Occipital lobe (tissue), 2 donors: Measurements from ENCODE around the gene GNAI2. TPM values are rescaled to one million over a fixed set of nuclear protein-coding genes. Genes with fewer than 3 reads are reported as not detected.
"Not testable (repeated sequence)": the region's sequence is repeated elsewhere in the genome, so short reads cannot be mapped to it uniquely, and the experiment has no call there.

Source experiments
- DNase-seq: peaks from one replicate; lab custom pipeline; 2025; lab: John Stamatoyannopoulos, UW
- total RNA-seq: library from RNA; depleted of rRNA; stranded (reverse); fragments of >200 nt; gene quantifications from one replicate; pipeline ENCODE4 v1.2.3, GENCODE V29; 2014

GNAI2 gene
- total RNA-seq, 1 donor from 2014 or later, result 84.5 TPM

DNA sequence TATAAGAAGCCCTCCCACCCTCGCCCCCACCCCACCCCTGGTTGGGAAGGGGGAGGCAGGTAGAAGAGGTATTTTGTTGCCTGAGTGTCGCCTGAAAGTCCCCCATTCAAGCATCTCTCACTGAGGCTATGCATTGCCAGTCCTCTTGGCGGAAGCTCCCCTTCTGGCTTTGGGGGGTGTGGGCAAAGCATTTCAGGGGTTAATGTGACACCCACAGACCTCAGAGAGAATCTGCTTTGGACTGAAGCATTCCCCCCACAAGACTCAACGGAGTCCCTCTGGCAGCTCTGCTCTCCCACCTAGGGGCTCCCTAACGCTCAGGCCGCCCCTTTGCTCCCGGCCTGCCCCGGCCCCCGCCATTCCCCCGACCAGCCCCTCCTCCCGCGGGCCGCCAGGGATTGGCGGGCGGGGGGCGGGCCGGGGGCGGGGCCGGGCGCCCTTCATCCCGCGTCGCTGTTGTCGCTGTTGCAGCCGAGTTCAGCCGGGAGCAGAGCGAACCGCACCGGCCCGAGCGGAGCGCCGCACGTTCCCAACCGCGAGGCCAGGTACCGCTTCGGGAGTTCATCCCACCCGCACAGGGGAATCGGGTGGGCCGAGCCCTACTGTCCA is 31.1 kb upstream of the GNAI2 start, which contains the start of gene SLC38A3:
Gene SLC38A3 (plus strand): TSS at position 468 of the 609 bp plus-strand sequence. CDS start 8,929 bp downstream, outside the sequence.
- no peak for DNase-seq

DNA sequence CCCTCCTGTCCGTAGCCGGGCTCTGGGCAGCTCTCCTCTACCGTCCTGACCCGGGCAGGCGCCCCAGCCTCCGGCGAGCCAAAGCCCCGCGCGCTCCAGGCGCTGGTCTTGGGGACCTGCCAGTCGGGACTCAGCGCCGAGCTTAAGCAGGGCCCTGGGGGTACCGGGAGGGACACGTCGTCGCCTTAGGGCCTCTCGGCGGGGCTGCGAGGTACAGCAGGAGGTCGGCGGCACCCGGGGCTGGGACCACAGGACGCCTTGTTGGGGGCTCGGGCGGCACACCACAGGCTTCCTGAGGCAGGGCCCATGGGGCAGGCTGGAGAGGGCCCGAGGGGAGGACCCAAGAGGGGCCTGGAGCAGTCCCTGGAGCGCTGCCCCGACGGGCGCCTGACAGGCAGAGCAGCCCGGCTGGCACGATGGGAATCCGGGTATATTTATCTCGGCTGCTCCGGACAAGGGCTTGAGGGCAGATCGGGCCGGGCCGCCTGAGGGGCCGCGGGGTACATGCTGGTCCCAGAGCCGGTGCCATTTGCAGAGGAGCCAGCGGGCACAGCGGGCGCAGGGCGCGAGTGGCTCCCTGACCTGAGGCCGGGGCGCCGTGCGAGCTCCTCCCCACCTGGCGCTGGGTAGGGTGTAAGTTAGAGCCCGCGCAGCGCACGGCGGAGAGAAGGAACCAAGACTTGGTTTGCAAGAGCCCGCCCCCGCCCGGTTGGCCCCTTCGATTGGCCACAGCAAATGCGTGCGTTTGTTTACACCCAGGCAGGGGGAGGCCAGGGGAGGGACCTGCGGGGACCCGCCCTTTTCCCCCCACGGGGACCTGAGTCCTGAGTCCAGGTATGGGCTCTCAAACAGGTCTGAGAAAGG is 30.4 kb upstream of the GNAI2 start:
- peak; percentile 24 for DNase-seq

DNA sequence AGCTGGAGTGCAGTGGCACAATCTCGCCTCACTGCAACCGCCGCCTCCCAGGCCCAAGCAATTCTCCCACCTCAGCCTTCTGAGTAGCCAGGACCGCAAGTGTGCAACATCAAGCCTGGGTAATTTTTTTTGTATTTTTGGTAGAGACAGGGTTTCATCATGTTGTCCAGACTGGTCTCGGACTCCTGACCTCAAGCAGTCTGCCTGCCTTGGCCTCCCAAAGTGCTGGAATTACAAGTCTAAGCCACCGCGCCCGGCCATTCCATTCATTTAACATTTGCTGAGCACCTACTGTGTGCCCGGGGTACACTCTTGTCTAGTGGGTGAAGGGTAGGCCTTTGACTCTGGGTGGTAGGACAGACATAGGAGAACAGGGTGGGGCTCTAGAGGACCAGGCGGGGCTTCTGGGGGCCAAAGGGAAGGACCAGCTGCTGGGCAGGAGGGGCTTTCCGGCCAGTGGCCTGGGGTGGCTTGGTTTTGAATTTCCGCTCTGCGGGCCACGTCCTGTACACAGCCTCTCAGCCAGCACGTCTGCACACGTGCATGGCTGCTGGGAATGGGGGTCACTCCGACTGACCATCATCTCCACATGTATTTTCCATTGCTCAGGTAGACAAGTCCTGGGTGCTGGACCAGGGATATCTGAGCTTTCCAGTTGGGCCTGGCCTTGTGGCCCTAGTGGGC is 28.5 kb upstream of the GNAI2 start:
- DNase-seq, result no peak

DNA sequence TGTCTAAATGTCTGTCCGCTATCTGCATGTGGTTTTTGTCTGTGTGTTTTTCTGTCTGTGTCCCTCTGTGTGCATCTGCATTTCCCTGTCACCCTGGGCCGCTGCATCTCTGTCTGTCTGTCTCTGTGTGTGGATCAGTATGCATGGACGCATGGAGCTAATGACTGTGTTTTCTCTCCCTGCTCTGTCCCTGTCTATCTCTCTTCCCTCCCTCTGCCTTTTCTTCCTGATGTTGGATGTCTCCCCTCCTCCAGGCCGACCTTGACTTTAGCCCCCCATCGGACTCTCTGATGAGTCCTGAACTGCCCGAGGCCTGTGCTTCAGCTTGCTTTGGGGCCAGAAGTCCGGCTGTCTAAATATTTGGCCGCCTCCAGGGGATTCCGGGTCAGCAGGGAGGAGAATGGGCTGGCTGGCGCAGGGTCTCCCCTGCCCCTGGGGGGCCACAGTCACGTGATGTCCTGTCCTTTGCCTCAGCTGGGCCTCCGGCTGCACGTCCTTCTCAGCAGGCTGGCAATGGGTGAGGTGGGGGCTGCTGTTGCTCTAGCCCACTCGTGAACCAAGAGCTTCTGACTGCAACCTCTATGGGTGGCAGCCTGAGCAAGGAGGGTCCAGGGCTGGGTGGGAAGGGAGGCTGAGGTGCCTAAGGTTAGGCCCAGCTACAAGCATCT is 27.2 kb upstream of the GNAI2 start:
- DNase-seq, result no peak

DNA sequence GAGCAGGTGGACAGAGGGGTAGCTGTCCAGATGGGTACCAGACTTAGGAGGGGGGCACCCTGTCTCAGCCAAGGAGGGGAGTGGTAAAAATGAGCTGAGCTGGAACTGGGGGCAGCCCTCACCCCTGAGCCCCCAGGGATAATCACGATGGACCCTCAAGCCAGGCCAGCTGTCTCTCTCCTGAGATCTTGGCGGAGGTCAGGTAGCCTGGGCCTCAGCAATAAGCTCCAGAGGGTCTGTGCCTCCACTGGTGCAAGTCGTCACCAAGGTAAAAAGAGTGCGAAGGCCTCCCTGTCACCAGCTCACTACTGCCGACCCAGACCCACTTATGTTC is 25.9 kb upstream of the GNAI2 start:
- DNase-seq, result no peak

DNA sequence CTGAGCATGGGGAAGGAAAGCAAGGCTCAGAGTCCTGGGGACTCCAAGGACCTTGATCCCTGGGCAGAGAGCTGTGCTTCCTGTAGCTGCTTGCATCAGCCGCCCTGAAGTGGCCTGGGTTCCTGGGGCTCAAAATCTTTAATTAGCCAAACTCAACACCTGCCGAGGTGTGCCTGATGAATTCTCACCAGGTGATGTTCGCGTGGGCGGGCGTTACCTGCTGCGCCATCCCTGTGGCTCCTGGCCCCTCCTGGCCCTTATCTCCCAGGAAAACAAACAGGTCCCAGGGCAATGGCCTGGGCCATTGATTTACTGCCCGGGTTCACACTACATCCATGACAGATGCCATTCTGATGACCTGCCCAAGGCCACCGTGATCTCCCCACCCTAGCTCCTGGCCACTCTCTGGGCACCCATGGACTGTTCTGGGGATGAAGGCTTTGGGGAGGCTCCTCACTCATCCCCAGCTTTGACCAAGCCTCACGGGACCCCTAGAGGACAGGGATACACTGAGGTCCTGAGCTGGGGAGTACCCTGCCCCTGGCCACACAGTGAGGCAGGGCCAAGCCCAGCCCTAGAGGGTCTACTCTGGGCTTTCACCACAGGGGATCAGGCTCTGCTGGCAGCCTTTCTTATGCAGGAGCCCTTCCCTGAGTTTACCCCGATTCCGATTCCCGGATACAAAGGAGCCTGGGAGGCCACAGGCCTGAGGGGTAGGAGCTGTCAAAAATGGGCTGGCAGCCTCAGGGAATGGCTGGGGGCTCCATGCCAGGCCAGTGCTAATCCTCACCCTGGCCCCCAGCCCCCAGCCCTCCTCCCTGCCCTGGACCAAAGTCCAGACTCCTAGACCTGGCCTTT is 25.3 kb upstream of the GNAI2 start:
- DNase-seq, result no peak

DNA sequence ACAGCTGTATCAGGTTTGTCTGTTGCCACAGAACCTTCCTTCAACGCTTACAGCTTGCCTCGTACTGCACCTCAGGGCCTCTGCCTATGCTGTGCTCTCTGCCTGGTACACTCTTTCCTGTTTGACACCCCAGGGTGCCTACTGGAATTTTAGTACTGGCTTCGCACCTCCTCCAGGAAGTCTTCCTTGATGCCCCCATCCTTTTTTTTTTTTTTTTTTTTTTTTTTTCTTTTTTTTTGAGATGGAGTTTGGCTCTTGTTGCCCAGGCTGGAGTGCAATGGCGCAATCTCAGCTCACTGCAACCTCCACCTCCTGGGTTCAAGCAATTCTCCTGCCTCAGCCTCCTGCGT is 24.7 kb upstream of the GNAI2 start:
- not testable (repeated sequence) for DNase-seq

DNA sequence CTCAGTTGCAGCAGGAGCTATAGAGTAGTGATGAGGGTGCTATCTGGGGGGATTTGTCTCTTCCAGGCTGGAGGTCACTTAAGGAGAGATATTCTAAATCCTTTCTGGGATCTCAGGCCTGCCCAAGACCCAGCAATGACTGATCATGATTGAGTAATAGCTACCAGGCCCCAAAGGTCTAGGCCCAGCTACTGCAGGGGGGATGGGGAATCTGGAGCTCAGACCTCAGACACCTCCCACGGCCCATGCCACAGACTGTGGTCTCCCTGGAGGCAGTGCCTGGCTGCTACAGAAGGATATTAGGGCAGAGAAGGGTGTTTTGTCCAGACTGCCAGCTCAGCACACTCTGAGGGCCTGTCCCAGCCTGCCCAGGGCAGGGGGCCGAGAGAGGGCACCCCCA is 24.1 kb upstream of the GNAI2 start:
- DNase-seq, result no peak

DNA sequence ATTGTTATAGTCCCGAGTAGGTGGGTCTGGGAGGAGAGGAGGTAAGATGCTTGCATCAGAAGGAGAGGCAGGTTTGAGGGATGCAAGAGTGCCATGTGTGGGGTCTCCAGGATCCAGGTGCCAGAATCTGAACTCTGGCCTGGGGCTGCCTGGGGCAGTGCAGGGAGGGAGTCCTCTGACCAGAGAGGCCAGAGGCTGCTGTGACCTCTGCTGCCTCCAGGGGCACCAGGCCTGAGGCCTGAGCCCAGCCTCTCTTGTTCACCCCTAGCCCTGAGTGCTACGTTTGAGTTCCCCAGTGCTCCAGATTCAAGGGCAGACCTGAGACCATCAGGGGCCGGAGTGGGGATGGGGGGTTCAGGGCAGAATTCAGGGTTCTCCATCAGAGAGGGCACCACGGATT is 23.5 kb upstream of the GNAI2 start:
- DNase-seq, result no peak

DNA sequence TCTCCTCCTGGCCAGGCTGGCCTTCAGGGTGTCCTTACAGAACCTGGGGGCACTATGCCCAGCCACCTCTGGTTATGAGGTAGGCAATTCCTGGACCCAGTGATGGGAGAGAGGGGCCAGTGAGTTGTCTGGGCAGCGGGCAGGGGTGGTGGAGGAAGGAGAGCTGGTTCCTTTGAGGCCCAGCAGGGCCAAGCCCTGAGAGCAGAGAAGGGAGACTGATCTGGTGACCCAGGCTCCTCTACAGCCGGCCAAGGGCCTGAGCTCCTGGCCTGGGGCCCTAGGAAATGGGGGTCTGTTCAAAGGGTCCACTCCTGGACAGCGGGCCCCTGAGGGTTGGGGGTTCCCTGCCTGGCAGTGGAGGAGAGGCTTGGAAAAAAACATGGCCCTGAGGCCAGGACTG is 23.0 kb upstream of the GNAI2 start:
- no peak for DNase-seq

DNA sequence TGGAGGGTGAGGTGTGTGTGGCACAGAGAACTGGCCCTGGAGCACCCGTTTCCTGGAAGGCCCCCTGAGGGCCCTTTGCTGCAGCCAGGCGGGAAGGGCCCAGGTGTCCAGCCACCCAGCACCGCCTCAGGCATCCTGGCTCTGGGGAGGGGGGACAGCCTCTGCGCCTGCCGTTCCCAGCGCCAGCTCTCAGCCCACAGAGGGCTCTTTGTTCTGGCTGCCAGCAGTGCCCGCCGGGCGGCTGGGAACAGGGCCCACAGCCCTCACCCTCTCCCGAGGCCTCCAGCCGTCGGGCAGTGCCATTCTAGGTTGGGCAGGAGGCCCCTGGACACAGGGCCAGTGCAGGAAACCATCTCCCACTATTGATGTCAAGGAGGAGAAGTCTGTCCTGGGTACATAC is 22.6 kb upstream of the GNAI2 start:
- DNase-seq, result peak; percentile 81

DNA sequence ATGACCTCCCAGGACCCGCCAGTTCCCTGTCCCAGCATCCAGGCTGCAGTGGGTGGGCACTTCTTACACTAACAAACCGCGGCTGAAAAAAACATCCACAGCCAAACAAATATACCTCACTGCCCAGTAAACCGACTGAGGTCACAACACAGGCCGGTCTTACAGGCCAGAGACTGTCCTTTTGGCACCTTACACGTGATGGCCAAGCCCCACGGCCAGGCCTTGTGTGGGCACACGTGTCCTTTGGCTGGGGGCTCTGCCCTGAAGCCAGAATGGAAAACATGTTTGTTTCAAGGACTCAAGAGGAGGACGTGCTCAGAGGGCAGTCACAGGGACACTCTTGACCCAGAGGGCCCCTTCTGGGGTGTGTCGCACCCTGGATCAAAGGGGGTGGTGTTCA is 21.2 kb upstream of the GNAI2 start:
- DNase-seq, result no peak

DNA sequence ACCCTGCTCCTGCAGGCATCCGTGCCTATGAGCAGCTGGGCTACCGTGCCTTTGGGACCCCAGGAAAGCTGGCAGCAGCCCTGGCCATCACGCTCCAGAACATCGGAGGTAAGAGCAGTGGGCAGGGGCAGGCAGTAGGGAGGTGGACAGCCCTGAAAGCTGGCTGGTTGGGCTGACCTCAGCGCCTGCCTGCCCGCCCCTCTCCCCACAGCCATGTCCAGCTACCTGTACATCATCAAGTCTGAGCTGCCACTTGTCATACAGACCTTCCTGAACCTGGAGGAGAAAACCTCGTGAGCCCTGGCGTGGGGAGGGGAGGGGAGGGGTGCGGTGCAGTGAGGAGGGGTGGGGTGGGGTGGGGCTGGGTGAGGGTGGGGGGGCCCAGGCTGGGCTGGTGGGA is 20.5 kb upstream of the GNAI2 start:
- DNase-seq, result no peak

DNA sequence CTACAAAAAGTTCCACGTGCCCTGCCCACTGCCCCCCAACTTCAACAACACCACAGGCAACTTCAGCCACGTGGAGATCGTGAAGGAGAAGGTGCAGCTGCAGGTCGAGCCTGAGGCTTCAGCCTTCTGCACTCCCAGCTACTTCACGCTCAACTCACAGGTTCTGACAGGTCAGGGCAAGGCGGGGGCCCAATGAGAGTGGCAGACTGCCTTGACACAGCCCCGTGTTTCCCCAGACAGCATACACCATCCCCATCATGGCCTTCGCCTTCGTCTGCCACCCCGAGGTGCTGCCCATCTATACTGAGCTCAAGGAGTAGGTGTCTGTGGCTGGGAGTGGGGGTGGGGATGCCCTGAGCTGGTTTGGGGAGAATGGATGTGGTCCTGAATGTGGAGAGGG is 18.3 kb upstream of the GNAI2 start:
- no peak for DNase-seq

DNA sequence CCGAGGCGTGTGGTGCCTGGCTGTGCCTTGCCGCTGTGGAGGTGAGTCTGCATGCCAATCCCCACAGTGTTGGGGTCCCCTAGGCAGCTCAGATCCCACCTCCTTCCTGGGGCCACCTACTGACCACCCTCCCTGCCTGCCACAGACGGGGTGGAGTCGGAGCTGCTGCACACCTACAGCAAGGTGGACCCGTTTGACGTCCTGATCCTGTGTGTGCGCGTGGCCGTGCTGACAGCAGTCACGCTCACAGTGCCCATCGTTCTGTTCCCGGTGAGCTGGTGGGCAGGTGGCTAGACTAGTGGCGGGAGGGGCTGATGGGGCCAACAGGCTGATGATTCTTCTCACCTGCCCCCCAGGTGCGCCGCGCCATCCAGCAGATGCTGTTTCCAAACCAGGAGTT is 17.6 kb upstream of the GNAI2 start:
- DNase-seq, result no peak

DNA sequence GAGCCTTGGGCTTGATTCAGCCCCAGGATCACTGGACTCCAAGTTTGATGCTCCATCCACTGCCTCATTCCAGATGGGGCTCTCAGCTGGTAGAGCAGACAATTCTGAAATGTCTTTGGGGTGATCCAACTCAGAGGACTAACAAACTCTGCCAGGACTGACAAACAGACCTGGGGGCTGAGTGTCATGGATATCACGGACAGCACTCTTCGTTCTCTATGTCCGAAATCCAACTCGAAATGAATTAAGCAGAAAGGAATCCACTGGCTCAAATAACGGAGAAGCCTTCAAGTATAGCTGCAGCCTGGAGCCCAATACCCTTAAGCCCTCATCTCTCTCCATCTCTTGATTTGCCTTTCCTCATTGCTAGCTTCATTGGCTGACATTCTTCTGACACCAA is 16.7 kb upstream of the GNAI2 start:
- DNase-seq, result no peak

DNA sequence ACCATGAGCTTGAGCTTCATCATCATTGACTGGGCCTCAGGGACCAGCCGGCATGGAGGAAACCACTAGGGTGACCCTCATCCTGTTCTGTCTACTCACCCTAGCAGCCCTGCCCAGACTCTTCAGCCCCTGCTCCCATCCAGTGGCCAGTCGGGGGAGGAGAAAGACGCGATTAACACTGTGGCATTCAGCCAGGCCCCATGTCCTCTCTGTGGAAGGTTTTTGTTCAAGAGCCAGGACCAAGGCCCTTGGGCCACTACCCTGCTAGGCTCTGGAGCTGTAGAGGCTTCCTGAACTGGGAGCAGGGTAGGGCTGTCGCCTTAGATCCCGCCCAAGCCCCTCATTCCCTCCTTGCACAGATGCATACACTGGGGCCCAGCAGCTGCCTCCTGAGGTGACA is 15.9 kb upstream of the GNAI2 start:
- no peak for DNase-seq

DNA sequence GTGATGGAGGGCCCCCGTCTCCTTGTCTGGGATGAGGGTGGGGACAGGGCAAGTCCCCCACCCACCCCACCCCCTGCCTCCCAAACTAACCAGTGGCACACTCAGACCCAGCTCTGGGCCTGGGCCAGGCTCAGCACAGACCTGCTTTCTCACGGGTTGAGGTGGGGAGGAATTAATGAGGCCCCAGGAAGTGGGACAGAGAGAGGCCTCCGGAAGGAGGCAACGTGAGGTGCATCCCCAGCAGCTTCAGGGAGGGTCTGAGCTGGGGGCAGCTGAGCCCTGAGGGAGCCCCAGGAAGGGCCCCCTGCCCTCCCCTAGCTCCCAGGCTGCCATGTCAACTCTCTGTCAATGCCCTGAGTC is 15.0 kb upstream of the GNAI2 start:
- no peak for DNase-seq

DNA sequence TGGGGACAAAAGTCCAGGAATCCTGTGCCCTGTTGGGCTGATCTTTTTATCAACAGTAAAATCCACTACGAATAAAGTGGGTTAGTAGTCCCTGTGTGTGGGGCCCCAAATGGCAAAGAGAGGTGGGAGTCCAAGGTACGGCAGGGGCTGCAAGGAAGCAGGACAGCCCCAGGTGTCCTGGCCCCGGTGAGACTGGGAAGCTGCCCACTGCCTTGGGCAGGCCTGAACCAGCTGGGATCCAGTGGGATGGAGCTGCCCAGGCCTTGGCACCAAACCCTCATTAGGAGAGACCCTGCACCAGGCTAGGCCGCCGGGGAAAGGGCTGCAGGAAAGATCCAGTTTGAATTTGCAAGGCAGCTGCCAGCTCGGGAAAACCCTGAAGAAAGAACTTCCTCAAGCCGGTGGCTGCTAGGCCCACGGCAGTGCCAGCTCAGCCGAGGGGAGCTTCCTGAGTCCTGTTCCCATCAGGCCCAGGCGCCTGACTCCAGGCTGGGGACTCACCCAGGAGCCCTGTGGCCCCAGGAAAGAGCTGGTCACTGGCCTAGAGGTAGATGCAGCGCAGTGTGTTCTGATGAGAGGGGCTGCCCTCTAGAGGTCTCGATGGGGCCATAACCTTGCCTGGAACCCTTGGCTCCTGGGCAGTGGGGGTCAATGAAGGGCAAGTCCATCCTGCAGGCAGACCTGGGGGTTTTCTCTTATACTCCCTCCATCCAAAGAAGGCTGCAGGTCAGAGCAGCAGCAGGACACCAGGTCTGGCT is 14.4 kb upstream of the GNAI2 start:
- no peak for DNase-seq

DNA sequence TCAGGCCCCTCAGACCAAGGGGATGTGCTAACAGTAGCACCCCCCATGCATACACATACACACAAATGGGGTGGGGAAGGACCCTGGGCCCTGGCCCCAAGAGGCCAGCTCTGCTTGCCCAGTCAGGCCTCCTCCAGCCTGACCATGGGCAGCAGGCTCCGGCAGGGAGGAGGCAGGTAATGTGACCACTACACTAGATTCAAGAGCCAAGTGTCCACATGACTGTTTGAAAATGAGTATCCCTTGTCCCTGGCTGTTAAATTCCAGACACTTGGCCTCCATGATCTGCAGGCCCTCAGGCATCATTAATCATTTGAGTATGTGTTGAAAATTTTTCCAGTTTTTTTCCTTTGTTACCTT is 13.9 kb upstream of the GNAI2 start:
- DNase-seq, result no peak

DNA sequence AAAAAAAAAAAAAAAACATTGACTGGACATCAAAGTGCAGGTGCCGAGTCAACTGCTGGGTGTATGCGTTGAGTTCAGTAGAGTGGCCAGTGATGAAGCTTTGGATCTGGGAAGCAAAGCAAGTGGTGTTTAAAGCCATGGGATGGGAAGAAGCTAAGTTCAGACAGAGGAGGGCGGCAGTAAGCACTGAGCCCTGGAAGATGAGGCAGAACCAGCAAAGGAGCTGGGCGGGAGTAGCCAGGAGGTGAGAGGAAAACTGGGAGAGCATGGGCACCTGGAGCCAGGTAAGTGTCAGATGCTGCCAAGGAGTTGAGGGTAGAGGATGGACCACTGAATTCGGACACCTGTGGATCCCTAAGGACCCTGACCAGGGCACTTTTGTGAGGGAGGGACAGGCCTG is 11.4 kb upstream of the GNAI2 start:
- DNase-seq, result no peak
